HEK293 (cell line): ENCODE measurements around the gene CHCHD1.
A peak's percentile ranks its signal among the peaks of the same experiment; 100 is the strongest.

ENCODE experiments used
- GFI1B ChIP-seq: fragments of 450-650 bp; formaldehyde crosslinking; IDR thresholded peaks from 2 replicates; pipeline ENCODE4 v1.5.1; 2016; ENCODE audit warnings: missing biosample characterization, missing genetic modification characterization
- KLF7 ChIP-seq: fragments of 450-650 bp; formaldehyde crosslinking; IDR thresholded peaks from 2 replicates; pipeline ENCODE4 v1.5.1; 2016; ENCODE audit warnings: missing biosample characterization, missing genetic modification characterization, borderline replicate concordance
- OVOL3 ChIP-seq: fragments of 450-650 bp; formaldehyde crosslinking; IDR thresholded peaks from 2 replicates; pipeline ENCODE4 v1.5.1; 2016; ENCODE audit warnings: missing biosample characterization, missing genetic modification characterization
- PRDM10 ChIP-seq: fragments of 450-650 bp; formaldehyde crosslinking; IDR thresholded peaks from 2 replicates; pipeline ENCODE4 v1.5.1; 2016; ENCODE audit warnings: missing biosample characterization, missing genetic modification characterization
- SP7 ChIP-seq: fragments of 450-650 bp; formaldehyde crosslinking; IDR thresholded peaks from 2 replicates; pipeline ENCODE4 v1.5.1; 2016; ENCODE audit warnings: missing biosample characterization, missing genetic modification characterization
- TRIM28 ChIP-seq: IDR thresholded peaks from 2 replicates; pipeline ENCODE4 v1.6.1; 2011; ENCODE audit warnings: low read length, control low read depth, borderline replicate concordance
- WT1 ChIP-seq: fragments of 450-650 bp; formaldehyde crosslinking; IDR thresholded peaks from 2 replicates; pipeline ENCODE4 v1.5.1; 2016; ENCODE audit warnings: missing biosample characterization, missing genetic modification characterization
- ZBTB20 ChIP-seq: fragments of 450-650 bp; formaldehyde crosslinking; IDR thresholded peaks from 2 replicates; pipeline ENCODE4 v1.5.1; 2016; ENCODE audit warnings: missing biosample characterization, missing genetic modification characterization
- ZNF2 ChIP-seq: fragments of 450-650 bp; formaldehyde crosslinking; IDR thresholded peaks from 2 replicates; pipeline ENCODE4 v1.5.1; 2016; ENCODE audit warnings: missing biosample characterization, missing genetic modification characterization
- ZNF211 ChIP-seq: fragments of 450-650 bp; formaldehyde crosslinking; IDR thresholded peaks from 2 replicates; pipeline ENCODE4 v1.5.1; 2016; ENCODE audit warnings: low read depth, missing biosample characterization, missing genetic modification characterization
- ZNF214 ChIP-seq: fragments of 450-650 bp; formaldehyde crosslinking; IDR thresholded peaks from 2 replicates; pipeline ENCODE4 v1.5.1; 2017; ENCODE audit warnings: missing biosample characterization, mild to moderate bottlenecking, missing genetic modification characterization, borderline replicate concordance
- ZNF239 ChIP-seq: fragments of 450-650 bp; formaldehyde crosslinking; IDR thresholded peaks from 2 replicates; pipeline ENCODE4 v1.5.1; 2016; ENCODE audit warnings: missing biosample characterization, missing genetic modification characterization
- ZNF266 ChIP-seq: fragments of 450-650 bp; formaldehyde crosslinking; IDR thresholded peaks from 2 replicates; pipeline ENCODE4 v1.5.1; 2016; ENCODE audit warnings: missing biosample characterization, missing genetic modification characterization, low read depth
- ZNF335 ChIP-seq: fragments of 450-650 bp; formaldehyde crosslinking; conservative IDR thresholded peaks from 2 replicates; pipeline ENCODE4 v1.5.1; 2016; ENCODE audit warnings: missing biosample characterization, missing genetic modification characterization
- ZNF354C ChIP-seq: fragments of 450-650 bp; formaldehyde crosslinking; IDR thresholded peaks from 2 replicates; pipeline ENCODE4 v1.5.1; 2016; ENCODE audit warnings: missing biosample characterization, missing genetic modification characterization, low read depth, borderline replicate concordance
- ZNF426 ChIP-seq: fragments of 450-650 bp; formaldehyde crosslinking; IDR thresholded peaks from 2 replicates; pipeline ENCODE4 v1.5.1; 2017; ENCODE audit warnings: missing biosample characterization, missing genetic modification characterization, mild to moderate bottlenecking, inconsistent platforms, moderate library complexity
- ZNF433 ChIP-seq: fragments of 450-650 bp; formaldehyde crosslinking; IDR thresholded peaks from 2 replicates; pipeline ENCODE4 v1.5.1; 2016; ENCODE audit warnings: missing biosample characterization, missing genetic modification characterization, low read depth
- ZNF510 ChIP-seq: fragments of 450-650 bp; formaldehyde crosslinking; IDR thresholded peaks from 2 replicates; pipeline ENCODE4 v1.5.1; 2018; ENCODE audit warnings: mild to moderate bottlenecking, missing genetic modification characterization, missing biosample characterization; ENCODE audit not compliant: insufficient replicate concordance
- ZNF513 ChIP-seq: fragments of 450-650 bp; IDR thresholded peaks from 2 replicates; pipeline ENCODE4 v1.5.1; 2018; ENCODE audit warnings: missing biosample characterization, missing genetic modification characterization
- ZNF514 ChIP-seq: fragments of 450-650 bp; formaldehyde crosslinking; IDR thresholded peaks from 2 replicates; pipeline ENCODE4 v1.5.1; 2016; ENCODE audit warnings: missing biosample characterization, missing genetic modification characterization
- ZNF549 ChIP-seq: fragments of 450-650 bp; IDR thresholded peaks from 2 replicates; pipeline ENCODE4 v1.5.1; 2018; ENCODE audit warnings: missing biosample characterization, missing genetic modification characterization, mild to moderate bottlenecking, inconsistent platforms, moderate library complexity
- ZNF571 ChIP-seq: fragments of 450-650 bp; formaldehyde crosslinking; IDR thresholded peaks from 2 replicates; pipeline ENCODE4 v1.5.0; 2017; ENCODE audit warnings: missing biosample characterization, missing genetic modification characterization
- ZNF585B ChIP-seq: fragments of 450-650 bp; formaldehyde crosslinking; IDR thresholded peaks from 2 replicates; pipeline ENCODE4 v1.5.1; 2016; ENCODE audit warnings: missing biosample characterization, missing genetic modification characterization
- ZNF621 ChIP-seq: fragments of 450-650 bp; formaldehyde crosslinking; IDR thresholded peaks from 2 replicates; pipeline ENCODE4 v1.5.1; 2017; ENCODE audit warnings: missing biosample characterization, missing genetic modification characterization
- ZNF623 ChIP-seq: fragments of 450-650 bp; formaldehyde crosslinking; IDR thresholded peaks from 2 replicates; pipeline ENCODE4 v1.5.1; 2016; ENCODE audit warnings: missing biosample characterization, missing genetic modification characterization
- TF ChIP-seq, protein P1 (sequence below): fragments of 450-650 bp; formaldehyde crosslinking; IDR thresholded peaks from 2 replicates; pipeline ENCODE4 v1.5.1; 2017; ENCODE audit warnings: missing biosample characterization, missing genetic modification characterization
- TF ChIP-seq, protein P2 (sequence below): fragments of 450-650 bp; formaldehyde crosslinking; IDR thresholded peaks from 2 replicates; pipeline ENCODE4 v1.5.1; 2016; ENCODE audit warnings: missing biosample characterization, missing genetic modification characterization

CHCHD1 gene

DNA sequence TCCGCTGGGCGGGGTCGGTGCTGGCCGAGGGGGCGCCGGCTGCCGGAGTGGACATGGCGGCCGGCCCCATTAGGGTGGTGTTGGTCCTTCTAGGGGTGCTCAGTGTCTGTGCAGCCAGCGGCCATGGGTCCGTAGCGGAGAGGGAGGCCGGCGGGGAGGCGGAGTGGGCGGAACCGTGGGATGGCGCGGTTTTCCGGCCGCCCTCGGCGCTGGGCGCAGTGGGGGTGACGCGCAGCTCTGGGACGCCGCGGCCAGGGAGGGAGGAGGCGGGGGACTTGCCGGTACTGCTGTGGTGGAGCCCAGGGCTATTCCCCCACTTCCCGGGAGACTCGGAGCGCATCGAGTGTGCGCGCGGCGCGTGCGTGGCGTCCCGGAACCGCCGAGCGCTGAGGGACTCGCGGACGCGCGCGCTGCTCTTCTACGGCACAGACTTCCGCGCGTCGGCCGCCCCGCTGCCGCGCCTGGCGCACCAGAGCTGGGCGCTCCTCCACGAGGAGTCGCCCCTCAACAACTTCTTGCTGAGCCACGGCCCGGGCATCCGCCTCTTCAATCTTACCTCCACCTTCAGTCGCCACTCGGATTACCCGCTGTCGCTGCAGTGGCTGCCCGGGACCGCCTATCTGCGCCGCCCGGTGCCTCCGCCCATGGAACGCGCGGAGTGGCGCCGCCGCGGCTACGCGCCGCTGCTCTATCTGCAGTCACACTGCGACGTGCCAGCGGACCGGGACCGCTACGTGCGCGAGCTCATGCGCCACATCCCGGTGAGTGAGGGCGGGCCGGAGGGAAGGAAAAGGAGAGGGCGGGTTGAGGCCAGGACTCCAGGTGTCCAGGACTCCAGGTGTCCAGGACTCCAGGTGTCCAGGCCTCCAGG is 9.3 kb upstream of the CHCHD1 start (continued):
- TF ChIP-seq WT1 (tag by site-specific recombination) = peak; percentile 57
- TF ChIP-seq ZNF239 (tag by site-specific recombination) = no peak
- TF ChIP-seq PRDM10 = peak; percentile 77
- TF ChIP-seq ZNF426 (tag by site-specific recombination) = no peak
- no peak for TF ChIP-seq ZNF621 (tag by site-specific recombination)
- no peak for TF ChIP-seq ZNF510 (tag by site-specific recombination)
- no peak for TF ChIP-seq ZNF514
- TF ChIP-seq, protein P1, sequence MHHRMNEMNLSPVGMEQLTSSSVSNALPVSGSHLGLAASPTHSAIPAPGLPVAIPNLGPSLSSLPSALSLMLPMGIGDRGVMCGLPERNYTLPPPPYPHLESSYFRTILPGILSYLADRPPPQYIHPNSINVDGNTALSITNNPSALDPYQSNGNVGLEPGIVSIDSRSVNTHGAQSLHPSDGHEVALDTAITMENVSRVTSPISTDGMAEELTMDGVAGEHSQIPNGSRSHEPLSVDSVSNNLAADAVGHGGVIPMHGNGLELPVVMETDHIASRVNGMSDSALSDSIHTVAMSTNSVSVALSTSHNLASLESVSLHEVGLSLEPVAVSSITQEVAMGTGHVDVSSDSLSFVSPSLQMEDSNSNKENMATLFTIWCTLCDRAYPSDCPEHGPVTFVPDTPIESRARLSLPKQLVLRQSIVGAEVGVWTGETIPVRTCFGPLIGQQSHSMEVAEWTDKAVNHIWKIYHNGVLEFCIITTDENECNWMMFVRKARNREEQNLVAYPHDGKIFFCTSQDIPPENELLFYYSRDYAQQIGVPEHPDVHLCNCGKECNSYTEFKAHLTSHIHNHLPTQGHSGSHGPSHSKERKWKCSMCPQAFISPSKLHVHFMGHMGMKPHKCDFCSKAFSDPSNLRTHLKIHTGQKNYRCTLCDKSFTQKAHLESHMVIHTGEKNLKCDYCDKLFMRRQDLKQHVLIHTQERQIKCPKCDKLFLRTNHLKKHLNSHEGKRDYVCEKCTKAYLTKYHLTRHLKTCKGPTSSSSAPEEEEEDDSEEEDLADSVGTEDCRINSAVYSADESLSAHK (tag by site-specific recombination) = no peak
- no peak for TF ChIP-seq ZNF549
- 0 out of 2 replicates have a peak, but pooled peaks have one; percentile 65 for TF ChIP-seq ZNF2 (tag by site-specific recombination)
- no peak for TF ChIP-seq ZNF571 (tag by site-specific recombination)
- no peak for TF ChIP-seq ZNF354C (tag by site-specific recombination)
- TF ChIP-seq, protein P2, sequence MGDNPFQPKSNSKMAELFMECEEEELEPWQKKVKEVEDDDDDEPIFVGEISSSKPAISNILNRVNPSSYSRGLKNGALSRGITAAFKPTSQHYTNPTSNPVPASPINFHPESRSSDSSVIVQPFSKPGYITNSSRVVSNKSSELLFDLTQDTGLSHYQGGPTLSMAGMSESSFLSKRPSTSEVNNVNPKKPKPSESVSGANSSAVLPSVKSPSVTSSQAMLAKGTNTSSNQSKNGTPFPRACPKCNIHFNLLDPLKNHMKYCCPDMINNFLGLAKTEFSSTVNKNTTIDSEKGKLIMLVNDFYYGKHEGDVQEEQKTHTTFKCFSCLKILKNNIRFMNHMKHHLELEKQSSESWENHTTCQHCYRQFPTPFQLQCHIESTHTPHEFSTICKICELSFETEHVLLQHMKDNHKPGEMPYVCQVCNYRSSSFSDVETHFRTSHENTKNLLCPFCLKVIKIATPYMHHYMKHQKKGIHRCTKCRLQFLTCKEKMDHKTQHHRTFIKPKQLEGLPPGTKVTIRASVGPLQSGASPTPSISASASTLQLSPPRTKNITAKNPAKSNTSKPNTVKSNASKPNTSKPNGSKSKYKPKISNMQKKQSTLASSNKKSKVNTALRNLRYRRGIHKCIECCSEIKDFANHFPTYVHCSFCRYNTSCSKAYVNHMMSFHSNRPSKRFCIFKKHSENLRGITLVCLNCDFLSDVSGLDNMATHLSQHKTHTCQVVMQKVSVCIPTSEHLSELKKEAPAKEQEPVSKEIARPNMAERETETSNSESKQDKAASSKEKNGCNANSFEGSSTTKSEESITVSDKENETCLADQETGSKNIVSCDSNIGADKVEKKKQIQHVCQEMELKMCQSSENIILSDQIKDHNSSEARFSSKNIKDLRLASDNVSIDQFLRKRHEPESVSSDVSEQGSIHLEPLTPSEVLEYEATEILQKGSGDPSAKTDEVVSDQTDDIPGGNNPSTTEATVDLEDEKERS (tag by site-specific recombination) = no peak
- TF ChIP-seq ZNF214 (tag by site-specific recombination) = no peak
- no peak for TF ChIP-seq ZNF513
- TF ChIP-seq OVOL3 (tag by site-specific recombination) = no peak
- no peak for TF ChIP-seq GFI1B (tag by site-specific recombination)
- no peak for TF ChIP-seq ZNF266 (tag by site-specific recombination)
- no peak for TF ChIP-seq ZNF211
- TF ChIP-seq ZBTB20 (tag by site-specific recombination) = peak; percentile 96
- no peak for TF ChIP-seq ZNF623 (tag by site-specific recombination)
- TF ChIP-seq SP7 (tag by site-specific recombination) = peak; percentile 77
- TF ChIP-seq ZNF433 (tag by site-specific recombination) = no peak
- TF ChIP-seq ZNF585B (tag by site-specific recombination) = no peak
- TF ChIP-seq KLF7 (tag by site-specific recombination) = no peak; the same call in none of the 2 replicates
- no peak for TF ChIP-seq TRIM28
- peak; percentile 99 for TF ChIP-seq ZNF335 (tag by site-specific recombination)
